ENCODE measurements around the gene CYP8B1.

Gene CYP8B1

DNA sequence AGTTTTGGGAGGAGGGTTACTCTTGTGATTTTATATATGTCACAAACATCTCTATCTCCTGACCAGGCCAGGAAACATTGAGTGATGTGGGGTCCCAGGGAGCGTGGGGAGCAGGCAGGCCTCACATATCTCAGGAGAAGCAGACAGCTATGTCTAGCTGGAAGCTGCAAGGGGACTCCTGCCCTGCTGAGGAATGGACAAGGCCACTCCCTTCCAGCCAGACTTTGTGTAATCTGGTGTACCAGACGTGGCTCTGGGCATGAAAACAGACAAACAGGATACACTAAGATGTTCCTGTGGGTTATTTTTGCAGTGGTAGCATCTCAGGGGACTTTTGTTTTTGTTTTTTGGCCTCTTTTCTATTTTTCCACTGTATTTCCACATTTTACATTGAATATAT is 23.2 kb downstream of the CYP8B1 start:
- Mint-ChIP-seq H3K4me1 (ENCODE audit: low read depth) (peaks cover 6% of the 10 kb centered on the region), H3K9me3 (no peaks in the 10 kb centered on the region), H3K4me3 (no peak overlapping the region), H3K36me3 (ENCODE audit: low read depth) (no peaks in the 10 kb centered on the region), H3K27ac (no peak overlapping the region), H3K27me3 (no peaks in the 10 kb centered on the region)
- intact Hi-C loops (cut with micrococcal nuclease): no loop called here

DNA sequence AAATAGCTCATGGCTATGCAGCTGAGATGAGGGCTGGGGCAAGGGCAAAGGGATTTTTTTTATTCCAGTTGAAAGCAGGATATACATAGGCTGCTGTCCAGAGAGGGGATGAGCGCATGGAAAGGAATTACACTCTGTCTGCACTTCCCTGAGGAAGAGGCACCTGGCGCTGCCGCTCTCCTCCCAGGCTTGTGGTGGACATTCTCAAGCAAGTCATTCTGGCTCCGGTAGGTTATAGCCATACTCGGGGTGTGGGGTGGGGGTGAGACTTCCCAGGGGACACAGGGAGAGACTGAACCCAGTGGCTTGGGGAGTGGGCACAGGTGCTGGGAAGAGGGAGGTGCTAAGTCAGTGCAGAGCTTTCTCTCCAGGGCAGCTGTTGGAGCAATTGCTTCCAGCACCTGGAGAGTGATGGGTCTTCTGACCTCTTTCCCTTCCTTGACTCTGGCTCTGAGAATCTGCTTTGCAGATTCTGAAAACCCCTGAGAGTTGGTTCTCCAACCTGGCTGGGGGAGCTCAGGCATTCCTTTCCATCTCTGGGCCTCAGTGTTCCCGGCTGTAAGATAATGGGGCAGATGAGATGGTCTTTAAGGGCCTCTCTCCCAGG is 24.3 kb downstream of the CYP8B1 start:
- Mint-ChIP-seq H3K4me1 (ENCODE audit: low read depth) (peaks cover 17% of the 10 kb centered on the region), H3K4me3 (no peak overlapping the region), H3K9me3 (no peaks in the 10 kb centered on the region), H3K27ac (no peak overlapping the region), H3K27me3 (no peaks in the 10 kb centered on the region), H3K36me3 (ENCODE audit: low read depth) (no peaks in the 10 kb centered on the region)
- intact Hi-C loops (cut with micrococcal nuclease): no loop called here

DNA sequence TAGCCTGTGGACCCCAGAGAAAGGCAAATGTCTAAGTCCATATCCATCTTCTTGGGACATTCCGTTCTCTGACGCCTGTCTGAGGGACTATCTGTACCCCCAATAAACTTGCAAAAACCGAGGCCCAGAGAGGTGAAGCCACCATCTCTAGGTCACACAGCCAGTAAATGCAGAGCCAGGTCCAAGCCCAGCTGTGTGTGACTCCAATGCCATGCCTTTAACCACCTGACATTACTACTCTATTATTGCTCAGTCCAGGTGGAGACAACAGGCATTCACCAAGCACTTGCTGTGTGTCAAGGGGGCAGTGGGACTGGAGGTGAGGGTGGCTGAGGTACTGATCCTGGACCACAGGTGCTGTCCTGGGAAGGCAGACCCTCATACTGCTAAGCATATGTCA is 25.4 kb downstream of the CYP8B1 start:
- H3K36me3 Mint-ChIP-seq (ENCODE audit: low read depth): no peaks in the 10 kb centered on the region
- H3K4me3 Mint-ChIP-seq: no peak overlapping the region
- H3K27me3 Mint-ChIP-seq: no peaks in the 10 kb centered on the region
- intact Hi-C loops (cut with micrococcal nuclease): no loop called here
- no peak overlapping the region for H3K27ac Mint-ChIP-seq
- H3K4me1 Mint-ChIP-seq (ENCODE audit: low read depth): peaks cover 17% of the 10 kb centered on the region
- H3K9me3 Mint-ChIP-seq: no peaks in the 10 kb centered on the region

DNA sequence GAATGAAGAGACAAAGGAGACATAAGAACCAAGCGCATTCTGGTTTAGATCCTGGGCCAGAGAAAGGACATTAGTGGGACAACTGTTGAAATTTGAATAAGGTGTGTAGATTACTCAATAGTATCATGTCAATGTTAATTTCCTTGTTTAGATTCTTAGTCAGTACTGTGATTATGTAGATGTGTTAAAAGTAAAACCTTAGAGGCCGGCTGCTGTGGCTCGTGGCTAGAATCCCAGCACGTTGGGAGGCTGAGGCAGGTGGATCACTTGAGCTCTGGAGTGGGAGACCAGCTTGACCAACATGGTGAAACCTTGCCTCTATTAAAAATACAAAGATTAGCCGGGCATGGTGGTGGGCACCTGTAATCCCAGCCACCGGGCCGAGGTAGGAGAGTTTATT is 26.7 kb downstream of the CYP8B1 start:
- Mint-ChIP-seq H3K9me3 (no peaks in the 10 kb centered on the region), H3K4me1 (ENCODE audit: low read depth) (peaks cover 18% of the 10 kb centered on the region), H3K4me3 (no peak overlapping the region), H3K27me3 (no peaks in the 10 kb centered on the region), H3K36me3 (ENCODE audit: low read depth) (no peaks in the 10 kb centered on the region), H3K27ac (peak overlapping the region; percentile 10)
- intact Hi-C loops (cut with micrococcal nuclease): no loop called here

DNA sequence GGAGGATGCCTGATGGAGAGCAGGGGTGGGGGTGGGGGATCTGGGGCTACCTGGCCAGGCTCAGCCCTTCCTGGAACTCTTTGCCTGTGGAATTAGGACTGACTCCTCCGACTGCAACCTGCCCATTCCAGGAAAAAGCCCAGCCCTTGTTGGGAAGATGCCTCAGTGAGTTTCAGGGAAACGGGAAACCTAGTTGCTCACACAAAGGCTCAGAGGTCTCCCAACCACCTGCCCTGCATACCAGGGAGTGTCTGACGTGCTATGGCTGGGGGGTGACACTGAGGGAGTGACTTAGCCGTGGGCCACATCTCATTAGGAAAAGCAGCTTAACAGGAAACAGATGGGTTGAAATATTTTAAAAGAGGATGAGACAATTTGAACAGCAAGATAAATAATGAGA is 27.9 kb downstream of the CYP8B1 start:
- intact Hi-C loops (cut with micrococcal nuclease): no loop called here
- Mint-ChIP-seq H3K4me1 (ENCODE audit: low read depth) (peaks cover 25% of the 10 kb centered on the region), H3K9me3 (no peaks in the 10 kb centered on the region), H3K27me3 (no peaks in the 10 kb centered on the region), H3K36me3 (ENCODE audit: low read depth) (no peaks in the 10 kb centered on the region), H3K4me3 (no peak overlapping the region), H3K27ac (peak overlapping the region; percentile 72)

DNA sequence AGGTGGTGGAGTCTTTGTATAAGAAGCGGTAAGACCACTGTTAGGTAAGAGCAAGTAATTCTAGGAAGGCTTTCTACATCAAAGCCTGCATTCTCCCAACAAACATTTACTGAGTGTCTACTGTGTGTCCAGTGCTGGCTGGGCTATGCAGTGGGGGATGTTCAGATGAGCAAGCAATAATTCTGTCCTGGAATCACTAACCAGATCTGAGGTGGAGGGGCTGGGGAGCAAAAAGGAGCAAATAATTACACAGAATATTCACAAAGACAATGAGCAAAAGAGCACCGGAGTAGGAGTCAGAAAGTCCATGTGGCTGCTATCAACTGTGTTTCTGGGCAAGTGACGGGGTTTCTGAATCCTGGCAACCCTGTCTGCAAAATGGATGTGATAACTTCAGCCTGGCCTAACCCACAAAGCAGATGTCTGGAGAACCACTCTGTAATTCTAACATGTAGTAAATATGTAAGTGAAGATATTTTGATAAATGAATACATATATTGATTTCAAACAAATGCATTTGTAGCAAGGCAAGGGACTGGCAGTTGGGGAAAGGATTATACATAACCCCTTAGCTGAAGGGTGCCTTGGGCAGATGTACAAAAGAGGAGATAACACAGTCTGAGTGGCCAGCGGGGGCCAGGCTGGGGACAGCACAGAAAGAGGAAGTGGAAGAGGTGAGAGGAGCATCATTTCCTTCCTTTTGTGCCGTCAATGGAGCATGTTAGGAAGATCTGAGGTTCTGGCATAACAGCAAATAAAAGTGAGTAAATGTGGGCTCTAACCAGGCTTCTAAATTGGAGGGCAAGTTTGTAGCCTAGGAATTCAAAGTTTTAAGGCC is 28.8 kb downstream of the CYP8B1 start:
- H3K4me3 Mint-ChIP-seq: no peak overlapping the region
- no peaks in the 10 kb centered on the region for H3K36me3 Mint-ChIP-seq (ENCODE audit: low read depth)
- H3K27me3 Mint-ChIP-seq: no peaks in the 10 kb centered on the region
- peaks cover 25% of the 10 kb centered on the region for H3K4me1 Mint-ChIP-seq (ENCODE audit: low read depth)
- H3K9me3 Mint-ChIP-seq: no peaks in the 10 kb centered on the region
- intact Hi-C loops (cut with micrococcal nuclease): no loop called here
- H3K27ac Mint-ChIP-seq: peak overlapping the region; percentile 72

DNA sequence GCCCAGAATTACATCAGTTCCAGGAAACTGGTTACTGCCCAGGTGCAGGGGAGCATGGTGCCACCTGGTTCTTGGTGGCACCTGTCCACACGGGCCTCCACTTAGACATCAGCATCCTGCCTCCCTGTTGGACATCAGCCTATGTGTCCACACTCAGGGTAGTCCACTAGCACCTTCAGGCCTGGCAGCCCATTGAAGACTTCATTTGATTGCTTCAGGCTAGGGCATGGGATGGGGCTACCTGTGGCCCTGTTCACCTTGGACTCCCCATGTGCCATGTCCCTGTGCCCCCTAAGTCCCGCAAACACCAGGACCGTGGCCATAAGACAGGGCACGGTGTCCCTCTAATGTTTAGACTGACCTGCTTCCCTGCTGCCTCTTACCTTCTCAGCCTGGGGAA is 30.9 kb downstream of the CYP8B1 start:
- Mint-ChIP-seq H3K4me1 (ENCODE audit: low read depth) (peaks cover 25% of the 10 kb centered on the region), H3K27ac (no peak overlapping the region), H3K9me3 (no peaks in the 10 kb centered on the region), H3K4me3 (no peak overlapping the region), H3K36me3 (ENCODE audit: low read depth) (no peaks in the 10 kb centered on the region), H3K27me3 (no peaks in the 10 kb centered on the region)
- intact Hi-C loops (cut with micrococcal nuclease): no loop called here

DNA sequence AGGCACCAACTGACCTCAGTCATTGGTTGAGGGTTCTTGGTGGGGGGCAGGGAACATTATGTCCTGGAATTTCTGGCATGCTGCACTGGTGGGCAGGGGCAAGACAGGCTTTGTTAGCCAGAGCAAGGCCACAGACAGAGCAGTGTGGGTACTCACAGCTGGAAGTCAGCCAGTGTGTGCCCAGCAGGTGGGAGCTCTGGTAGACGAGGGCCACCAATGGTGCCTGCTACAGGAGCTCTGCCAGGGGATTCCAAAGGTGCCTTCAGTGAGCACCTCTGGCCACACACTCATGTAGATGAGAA is 31.3 kb downstream of the CYP8B1 start:
- H3K9me3 Mint-ChIP-seq: no peaks in the 10 kb centered on the region
- no peaks in the 10 kb centered on the region for H3K36me3 Mint-ChIP-seq (ENCODE audit: low read depth)
- H3K27me3 Mint-ChIP-seq: no peaks in the 10 kb centered on the region
- H3K4me3 Mint-ChIP-seq: no peak overlapping the region
- intact Hi-C loops (cut with micrococcal nuclease): no loop called here
- no peak overlapping the region for H3K27ac Mint-ChIP-seq
- peaks cover 25% of the 10 kb centered on the region for H3K4me1 Mint-ChIP-seq (ENCODE audit: low read depth)

DNA sequence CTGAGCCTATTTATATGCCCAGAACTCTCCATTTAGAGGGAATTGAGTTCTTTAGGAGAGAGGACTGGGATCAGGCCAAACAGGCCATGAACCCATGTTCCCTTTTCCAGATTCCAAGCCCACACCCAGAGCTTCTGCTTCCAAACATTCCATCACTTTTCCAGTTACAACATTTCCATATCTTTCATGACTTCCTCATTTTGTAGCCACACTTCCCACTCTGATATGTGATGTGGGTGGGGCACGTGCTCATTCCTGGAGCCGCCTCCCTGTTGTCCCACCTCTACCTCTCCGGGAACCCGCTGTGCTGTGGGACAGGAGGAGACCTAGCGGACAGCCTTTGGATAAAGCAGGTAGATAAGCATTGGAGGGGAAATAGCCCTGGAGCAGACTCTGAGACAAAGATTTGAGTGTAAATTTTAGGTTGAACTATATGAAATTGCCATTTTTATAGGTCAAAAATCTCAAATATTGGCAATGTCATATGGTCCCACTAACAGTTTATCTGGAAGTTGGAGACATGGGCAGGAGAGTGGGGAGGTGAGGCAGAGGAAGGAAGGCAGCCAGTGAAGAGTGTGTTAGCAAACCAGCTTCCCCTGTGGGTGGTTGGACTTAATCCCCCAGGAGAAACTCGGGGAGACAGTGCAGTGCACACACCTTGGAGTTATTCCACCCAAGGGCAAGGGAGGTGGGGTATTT is 31.8 kb downstream of the CYP8B1 start:
- Mint-ChIP-seq H3K9me3 (no peaks in the 10 kb centered on the region), H3K4me1 (ENCODE audit: low read depth) (peaks cover 25% of the 10 kb centered on the region), H3K4me3 (no peak overlapping the region), H3K27ac (no peak overlapping the region), H3K36me3 (ENCODE audit: low read depth) (no peaks in the 10 kb centered on the region), H3K27me3 (no peaks in the 10 kb centered on the region)
- intact Hi-C loops (cut with micrococcal nuclease): no loop called here

DNA sequence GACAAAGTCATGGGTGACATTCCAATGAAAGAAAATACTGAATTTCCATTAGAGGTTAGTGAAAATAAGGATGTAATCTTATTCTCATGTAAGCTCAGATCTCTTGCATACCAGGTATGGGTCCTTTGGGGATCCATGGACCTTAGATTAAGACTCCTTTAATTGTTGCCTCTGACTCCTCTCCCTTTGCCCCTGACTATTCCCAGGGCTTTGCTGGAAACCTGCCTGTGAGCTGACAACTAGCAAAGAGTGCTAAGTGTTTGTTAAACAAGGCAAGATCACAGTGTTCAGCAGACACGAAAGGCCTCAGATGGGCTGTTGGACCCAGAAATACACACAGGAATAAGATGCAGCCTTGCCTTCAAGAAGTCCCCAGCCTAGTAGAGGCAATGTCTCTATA is 34.3 kb downstream of the CYP8B1 start:
- intact Hi-C loops (cut with micrococcal nuclease): no loop called here
- Mint-ChIP-seq H3K27me3 (no peaks in the 10 kb centered on the region), H3K36me3 (ENCODE audit: low read depth) (no peaks in the 10 kb centered on the region), H3K4me1 (ENCODE audit: low read depth) (peaks cover 8% of the 10 kb centered on the region), H3K9me3 (no peaks in the 10 kb centered on the region), H3K27ac (no peak overlapping the region), H3K4me3 (no peak overlapping the region)

DNA sequence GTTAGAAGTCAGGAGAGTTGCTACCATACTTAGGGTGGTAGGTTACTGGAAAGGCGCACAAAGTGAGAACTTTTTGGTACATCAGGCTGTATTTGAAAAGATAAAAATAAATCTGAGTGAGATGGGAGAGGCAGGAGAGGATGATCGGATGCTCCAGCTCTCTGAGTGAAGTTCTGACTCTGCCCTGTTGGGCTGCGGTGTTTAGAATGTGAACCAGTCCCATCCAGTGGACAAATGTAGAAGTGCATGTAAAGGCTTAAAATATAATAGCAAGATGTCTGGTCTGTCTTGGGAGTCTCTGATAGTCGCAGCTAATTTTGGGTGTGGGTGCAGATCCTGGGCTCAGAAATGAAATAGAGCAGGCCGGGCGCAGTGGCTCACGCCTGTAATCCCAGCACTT is 36.1 kb downstream of the CYP8B1 start:
- no peak overlapping the region for H3K4me3 Mint-ChIP-seq
- no peaks in the 10 kb centered on the region for H3K36me3 Mint-ChIP-seq (ENCODE audit: low read depth)
- H3K9me3 Mint-ChIP-seq: no peaks in the 10 kb centered on the region
- intact Hi-C loops (cut with micrococcal nuclease): loop anchor here (2.0 kb wide), 1 partner anchor 59 kb away; no protein-coding TSS in a partner anchor
- H3K27ac Mint-ChIP-seq: no peak overlapping the region
- peaks cover 8% of the 10 kb centered on the region for H3K4me1 Mint-ChIP-seq (ENCODE audit: low read depth)
- H3K27me3 Mint-ChIP-seq: no peaks in the 10 kb centered on the region

DNA sequence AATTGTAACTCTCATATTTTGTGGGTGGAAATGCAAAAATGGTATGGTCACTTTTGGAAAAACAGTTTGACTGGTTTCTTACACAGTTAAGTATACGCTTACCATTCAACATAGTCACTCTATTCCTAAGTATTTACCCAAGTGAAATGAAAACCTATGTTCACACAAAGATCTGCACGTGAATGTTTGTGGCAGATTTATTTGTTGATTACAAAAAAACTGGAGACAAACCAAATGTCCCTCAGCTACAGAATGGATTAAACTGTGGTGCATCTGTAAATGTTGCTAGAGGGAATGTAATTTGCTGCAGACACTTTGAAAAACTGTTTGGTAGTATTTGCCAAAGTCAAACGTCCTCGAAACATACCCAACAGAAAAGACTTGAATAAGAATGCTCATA is 37.1 kb downstream of the CYP8B1 start:
- no peak overlapping the region for H3K27ac Mint-ChIP-seq
- peaks cover 3% of the 10 kb centered on the region for H3K4me1 Mint-ChIP-seq (ENCODE audit: low read depth)
- intact Hi-C loops (cut with micrococcal nuclease): loop anchor here (2.0 kb wide), 1 partner anchor 58 kb away; no protein-coding TSS in a partner anchor
- no peaks in the 10 kb centered on the region for H3K27me3 Mint-ChIP-seq
- H3K4me3 Mint-ChIP-seq: no peak overlapping the region
- no peaks in the 10 kb centered on the region for H3K36me3 Mint-ChIP-seq (ENCODE audit: low read depth)
- H3K9me3 Mint-ChIP-seq: no peaks in the 10 kb centered on the region

DNA sequence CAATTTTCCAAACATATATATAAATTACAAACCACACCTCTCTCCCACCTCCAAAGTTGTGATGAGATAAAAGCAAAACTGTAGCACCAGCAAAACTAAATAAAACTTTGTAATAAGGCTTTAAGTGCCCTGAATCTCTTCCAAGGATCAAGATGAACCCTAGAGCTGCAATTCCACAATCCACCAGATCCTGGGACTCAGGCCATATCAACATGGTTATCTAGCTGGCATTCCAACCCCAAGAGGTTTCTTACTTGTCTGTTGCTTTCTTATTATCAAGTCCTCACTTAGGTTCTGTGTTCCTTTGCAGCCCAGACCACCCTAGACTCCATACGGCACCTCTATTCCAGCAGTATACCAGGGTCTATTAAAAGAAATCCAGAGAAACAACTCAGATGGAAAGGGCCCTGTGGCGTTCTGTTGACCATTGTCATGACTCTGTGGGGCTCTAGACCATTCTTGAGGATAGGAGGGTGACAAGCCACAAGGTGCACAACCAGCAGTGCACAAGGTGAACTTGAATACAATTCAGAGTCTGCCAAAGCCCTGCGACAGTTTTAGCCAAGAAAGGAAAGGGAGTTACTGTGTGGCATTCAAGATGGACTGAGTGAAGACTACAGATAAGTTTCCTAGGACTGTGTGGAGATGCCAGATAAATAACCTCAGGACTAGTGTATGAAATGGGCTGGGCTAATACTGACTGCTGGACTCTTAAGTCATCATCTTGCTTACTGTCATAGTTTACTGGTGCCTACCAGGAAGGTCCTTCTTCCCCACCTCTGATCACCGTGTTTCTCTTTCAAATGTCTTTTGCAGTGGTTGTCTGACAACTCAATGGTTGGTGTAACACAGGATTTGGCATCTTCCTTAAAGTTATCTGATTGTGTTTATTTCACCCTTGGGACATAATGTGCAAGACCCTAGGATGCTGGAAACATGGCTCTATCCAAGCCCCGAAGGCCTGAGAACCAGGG is 39.2 kb downstream of the CYP8B1 start:
- Mint-ChIP-seq H3K4me3 (no peak overlapping the region), H3K9me3 (no peaks in the 10 kb centered on the region), H3K27ac (no peak overlapping the region), H3K36me3 (ENCODE audit: low read depth) (no peaks in the 10 kb centered on the region), H3K27me3 (no peaks in the 10 kb centered on the region), H3K4me1 (ENCODE audit: low read depth) (no peaks in the 10 kb centered on the region)
- intact Hi-C loops (cut with micrococcal nuclease): no loop called here

Measured in dendritic cell treated with granulocyte-macrophage colony-stimulating factor and Interleukin-4, amounts not matched to agents 40 ng/mL and 50 ng/mL, for 4 days (primary cell).